HG02763 (cell line): ENCODE data around the gene CCDC149.
"Not testable (repeated sequence)": the region's sequence is repeated elsewhere in the genome, so short reads cannot be mapped to it uniquely, and the experiment has no call there.

Experiments
- ATAC-seq: cut with Tn5 transposase; IDR thresholded peaks from one replicate; pipeline ENCODE4 v1.9.1; 2021; ENCODE audit warnings: mild to moderate bottlenecking, moderate library complexity; ENCODE audit not compliant: unreplicated experiment

The CCDC149 gene

GRCh38 chr4:24917076-24917856, 4.4 kb upstream of the CCDC149 start:
- no peak for ATAC-seq

- ATAC-seq = no peak
Observed at GRCh38 chr4:24915121-24915922, 2.5 kb upstream of the CCDC149 start.

DNA sequence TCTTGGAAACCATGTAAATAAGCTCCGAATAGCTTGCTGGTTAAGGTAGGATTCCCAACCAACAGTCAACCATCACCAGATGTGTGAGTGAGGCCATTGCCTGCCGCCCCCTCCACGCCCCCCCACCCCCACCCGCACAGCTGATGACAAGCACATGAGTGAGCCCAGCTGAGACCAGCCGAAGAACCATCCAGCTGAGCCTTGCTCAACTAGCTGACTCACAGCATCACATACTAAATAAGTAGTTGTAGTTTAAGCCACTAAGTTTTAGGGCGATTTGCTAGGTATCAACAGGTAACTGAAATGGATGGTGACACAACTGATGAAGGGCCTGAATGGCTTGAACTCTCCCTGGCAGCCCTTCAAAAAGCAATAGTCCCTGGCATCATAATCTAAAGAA, 1.6 kb upstream of the CCDC149 start:
- no peak for ATAC-seq

GRCh38 chr4:24913119-24913485, 260 bp upstream of the CCDC149 start:
- no peak for ATAC-seq

DNA sequence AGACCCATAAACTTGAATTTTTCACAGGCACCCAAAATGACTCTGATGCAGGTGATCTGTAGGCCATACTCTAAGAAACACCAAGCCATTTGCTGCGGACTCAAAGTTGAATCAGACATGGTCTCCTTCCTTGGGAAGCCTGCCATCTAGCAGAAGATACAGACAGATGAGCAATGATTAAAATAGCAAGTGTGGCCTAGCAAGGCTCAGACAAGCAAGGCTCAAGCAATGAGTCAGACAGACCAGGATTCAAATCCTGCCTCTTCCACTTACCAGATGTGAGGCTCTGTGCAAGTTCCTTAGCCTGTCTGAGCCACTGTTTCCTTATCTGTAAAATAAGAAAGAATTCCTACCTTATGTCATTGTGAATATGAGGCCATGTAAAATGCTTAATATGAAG, 2.3 kb downstream of the CCDC149 start:
- ATAC-seq = no peak

- not testable (repeated sequence) for ATAC-seq
Observed at GRCh38 chr4:24909606-24910005, 3.2 kb downstream of the CCDC149 start.

DNA sequence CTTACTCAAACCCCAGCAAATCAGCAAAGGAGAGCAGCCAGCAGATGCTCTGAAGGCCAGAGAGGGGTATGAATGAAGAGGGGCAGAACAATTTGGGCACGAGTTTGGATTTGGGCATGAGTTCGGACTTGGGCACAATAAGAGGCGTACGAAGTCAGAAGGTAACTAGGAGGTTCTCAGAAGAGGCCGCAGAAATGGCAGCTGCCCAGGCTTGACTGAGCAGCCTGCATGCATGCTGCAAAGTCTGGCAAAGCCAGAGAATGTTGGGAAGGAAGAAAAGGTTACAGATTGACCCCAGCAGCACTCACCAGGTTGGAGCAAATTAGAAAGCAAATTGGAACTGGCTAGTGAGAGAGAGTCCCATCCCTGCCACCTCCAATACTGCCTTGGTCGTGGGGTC, 15.2 kb downstream of the CCDC149 start:
- ATAC-seq = no peak

- ATAC-seq = no peak
Observed at GRCh38 chr4:24896977-24897376, 15.9 kb downstream of the CCDC149 start.

DNA sequence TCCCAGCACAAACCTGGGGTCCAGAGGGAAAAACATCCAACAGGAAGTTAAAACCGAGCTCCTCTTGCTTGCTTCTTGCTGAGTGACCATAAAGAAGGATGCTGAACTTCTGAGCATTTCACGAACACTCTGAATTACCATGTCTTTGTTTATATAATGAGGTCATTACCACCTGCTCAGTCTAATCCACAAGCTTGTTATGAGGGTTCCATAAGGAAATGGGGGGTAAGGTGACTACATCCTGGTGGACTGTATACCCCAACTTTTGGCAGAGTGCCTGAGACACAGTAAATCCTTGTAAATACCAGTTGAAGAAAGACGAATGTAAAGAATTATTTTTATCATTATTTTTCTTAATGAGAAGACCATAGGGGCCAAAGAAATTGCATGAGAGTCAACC, 16.8 kb downstream of the CCDC149 start:
- ATAC-seq = no peak

GRCh38 chr4:24895461-24895860, 17.4 kb downstream of the CCDC149 start:
- no peak for ATAC-seq

DNA sequence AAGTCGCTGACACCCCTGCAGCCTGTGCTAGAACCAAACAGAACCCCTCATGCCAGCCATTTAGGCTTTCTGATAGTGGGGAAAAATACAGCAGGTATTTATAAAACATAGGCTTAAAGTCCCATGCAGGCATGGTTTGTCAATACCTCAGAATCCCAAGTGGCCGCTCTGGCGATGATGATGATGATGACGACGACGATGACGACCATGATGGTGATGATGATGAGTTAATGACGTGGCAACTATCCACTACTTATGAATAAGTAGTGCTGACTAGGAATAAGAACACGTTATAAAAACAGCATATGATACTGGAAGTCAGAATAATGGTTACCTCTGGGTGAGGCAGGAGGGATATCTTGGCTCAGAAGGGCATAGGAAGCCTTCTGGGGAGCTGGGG, 18.0 kb downstream of the CCDC149 start:
- ATAC-seq = no peak

DNA sequence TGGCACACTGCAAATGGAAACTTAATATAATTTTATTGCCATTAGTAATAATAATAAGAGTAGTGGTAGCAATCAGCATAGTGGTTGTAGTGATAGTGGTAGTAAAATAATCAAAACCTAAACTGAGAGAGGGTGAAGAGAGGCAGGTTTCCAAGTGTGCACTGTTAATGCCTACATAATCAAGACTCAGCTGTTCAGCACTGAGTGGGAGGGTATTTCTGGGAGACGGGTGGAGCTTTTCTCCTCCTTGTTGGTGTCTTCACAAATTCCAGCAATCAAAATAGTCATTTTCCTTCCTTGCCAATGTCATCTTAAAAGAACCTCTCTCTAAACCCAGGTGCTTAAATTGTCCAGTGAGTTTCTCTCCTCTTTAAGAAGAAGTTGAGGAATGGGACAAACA, 18.6 kb downstream of the CCDC149 start:
- no peak for ATAC-seq

DNA sequence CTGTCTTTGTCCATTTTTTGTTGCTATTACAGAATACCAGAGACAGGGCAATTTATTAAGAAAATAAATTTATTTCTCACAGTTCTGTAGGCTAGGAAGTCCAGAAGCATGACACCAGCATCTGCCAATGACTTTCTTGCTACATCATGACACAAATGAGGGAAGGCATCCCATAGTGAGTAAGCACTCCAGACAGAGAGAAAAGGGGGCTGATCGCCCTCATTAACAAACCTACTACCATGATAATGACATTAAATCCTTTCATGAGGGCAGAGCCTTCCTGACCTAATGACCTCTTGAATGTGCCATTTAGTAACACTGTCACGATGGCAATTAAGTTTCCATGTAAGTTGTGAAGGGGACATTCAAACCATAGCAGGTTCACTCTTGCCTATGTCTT, 20.1 kb downstream of the CCDC149 start:
- no peak for ATAC-seq

DNA sequence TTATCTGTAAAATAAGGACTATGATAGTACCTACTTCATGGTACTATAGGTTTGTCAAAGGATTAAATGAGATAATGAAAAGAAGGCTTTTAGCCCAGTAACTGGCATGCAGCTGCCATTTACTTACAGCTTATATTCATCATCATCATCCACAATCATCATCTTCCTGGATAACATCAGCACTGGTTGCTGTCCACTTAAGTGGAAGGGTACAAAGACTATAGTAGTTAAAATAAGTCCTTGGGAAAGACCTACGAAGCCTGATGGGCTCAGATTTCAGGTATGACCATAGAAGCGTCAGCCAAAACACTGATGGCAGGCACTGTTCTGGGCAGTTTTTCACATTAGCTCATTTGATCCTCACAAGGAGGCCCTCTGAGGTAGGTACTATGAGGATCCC, 20.6 kb downstream of the CCDC149 start:
- no peak for ATAC-seq

DNA sequence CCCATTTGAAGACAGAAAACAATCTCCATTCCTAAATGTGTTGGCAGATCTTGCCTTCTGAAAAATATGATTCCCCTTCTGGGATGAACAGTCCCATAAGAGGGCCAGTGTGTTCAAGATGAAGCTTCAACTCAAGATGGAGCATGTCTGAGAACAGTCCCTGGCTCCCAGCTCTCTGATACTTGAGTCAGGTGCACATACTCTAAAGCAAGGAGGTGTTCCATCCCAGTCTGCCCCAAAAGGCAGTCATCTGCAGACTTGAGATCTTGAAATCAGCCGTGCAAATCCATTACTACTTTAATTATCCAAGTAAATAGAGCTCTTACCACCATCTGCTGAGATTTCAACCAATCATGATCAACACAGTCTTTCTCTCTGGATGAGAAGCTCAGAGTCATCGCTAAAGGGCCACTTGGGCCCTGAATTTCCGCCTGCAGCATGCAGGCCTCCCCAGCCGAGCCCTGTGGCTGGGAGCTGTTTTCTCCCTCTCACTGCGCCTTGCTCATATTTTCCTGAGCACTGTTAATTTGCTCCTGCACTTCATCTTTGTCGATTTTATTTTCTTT, 22.2 kb downstream of the CCDC149 start:
- ATAC-seq = no peak

GRCh38 chr4:24889991-24890390, 22.9 kb downstream of the CCDC149 start:
- no peak for ATAC-seq

DNA sequence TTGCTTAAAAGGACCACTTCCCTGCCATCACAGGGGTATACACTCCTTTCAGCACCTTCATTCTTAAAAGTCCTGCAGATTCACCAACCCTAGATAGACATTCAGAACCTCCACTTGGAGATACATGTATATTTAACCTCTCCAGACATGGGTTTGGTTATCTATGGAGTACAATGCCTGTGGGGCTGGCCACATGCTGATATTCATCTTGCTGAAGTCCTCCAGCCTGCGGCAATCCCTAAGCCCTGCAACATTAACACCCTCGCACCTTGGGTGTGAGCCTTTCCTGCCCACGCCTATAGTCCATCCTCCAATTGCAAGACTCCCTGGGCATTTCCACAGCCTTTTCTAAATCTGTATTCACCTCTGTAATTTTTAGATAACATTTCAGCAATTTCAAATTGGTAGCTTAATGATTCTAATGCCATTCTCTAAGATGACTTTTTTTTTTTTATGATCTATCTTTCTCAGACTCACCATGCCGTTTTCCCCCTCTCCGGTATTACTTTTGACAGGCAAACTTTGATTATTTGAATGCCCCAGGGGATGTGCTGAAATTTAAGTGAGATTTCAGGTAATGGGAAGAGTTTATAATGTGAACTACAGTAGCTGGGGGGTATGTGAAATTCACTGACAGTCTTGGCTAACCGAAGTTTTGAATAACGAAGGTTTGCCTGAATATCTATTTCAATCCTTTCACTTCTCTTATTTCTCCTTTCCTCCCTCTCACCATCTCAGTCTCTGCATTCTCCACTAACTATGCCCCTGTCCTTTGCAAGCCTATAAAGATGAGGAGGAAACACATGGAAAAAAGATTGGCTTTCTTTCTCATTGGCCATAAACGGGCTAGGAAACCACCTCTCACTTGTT, 24.1 kb downstream of the CCDC149 start:
- ATAC-seq = no peak

- no peak for ATAC-seq
Observed at GRCh38 chr4:24887881-24888430, 24.9 kb downstream of the CCDC149 start.

DNA sequence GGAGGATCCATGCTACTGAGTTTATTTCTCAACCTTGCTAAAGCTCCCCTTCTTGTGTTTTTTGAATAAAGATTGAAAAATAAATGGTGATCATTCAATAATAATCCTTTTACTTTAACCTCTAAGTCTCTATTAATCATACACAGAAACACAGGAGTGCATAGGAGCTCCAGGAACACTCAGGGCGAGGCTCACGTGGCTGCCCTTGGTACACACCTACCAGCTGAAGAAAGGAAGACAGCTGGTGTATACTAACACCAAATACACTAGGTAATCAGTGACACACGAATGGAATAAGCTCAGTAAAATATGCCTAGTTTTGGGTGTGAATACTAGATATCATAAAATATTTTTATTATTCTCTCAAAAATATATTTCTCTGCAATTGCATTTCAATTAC, 26.2 kb downstream of the CCDC149 start:
- ATAC-seq = no peak

DNA sequence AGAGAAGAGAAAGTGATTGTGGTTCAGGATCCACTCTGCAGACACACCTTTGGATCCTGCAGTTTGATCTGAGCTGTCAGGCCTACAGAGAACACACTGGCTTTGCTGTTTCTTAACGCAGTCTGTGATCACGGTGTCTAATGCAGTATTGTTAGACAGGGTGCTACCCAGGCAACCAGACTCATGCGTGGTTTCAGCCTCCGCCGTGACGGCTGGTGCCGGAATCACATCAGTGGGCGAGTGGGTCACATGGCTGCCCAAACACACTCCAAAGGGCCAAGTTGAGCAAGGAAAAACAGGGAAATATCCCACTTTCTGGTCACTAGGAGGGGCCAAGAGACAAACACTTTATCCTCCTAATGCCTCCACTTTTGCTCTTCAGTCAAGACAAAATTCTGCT, 27.5 kb downstream of the CCDC149 start:
- no peak for ATAC-seq

- no peak for ATAC-seq
Observed at GRCh38 chr4:24884902-24885301, 27.9 kb downstream of the CCDC149 start.
